Vein endothelial cell (primary cell): ENCODE measurements around the gene PHKG2. TPM values are rescaled to one million over a fixed set of nuclear protein-coding genes. Genes with fewer than 3 reads are reported as not detected.

Experiments
- small RNA-seq: library from RNA; depleted of rRNA; stranded (forward); fragments of <200 nt; gene quantifications from one replicate; pipeline ENCODE3, GENCODE V24; 2012
- total RNA-seq: library from RNA; depleted of rRNA; stranded (reverse); fragments of >200 nt; gene quantifications from 2 replicates; pipeline ENCODE4 v1.2.3, GENCODE V29; 2012

The PHKG2 gene, protein sequence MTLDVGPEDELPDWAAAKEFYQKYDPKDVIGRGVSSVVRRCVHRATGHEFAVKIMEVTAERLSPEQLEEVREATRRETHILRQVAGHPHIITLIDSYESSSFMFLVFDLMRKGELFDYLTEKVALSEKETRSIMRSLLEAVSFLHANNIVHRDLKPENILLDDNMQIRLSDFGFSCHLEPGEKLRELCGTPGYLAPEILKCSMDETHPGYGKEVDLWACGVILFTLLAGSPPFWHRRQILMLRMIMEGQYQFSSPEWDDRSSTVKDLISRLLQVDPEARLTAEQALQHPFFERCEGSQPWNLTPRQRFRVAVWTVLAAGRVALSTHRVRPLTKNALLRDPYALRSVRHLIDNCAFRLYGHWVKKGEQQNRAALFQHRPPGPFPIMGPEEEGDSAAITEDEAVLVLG
- 20.9 and 25.4 TPM in 2 replicates for total RNA-seq

DNA sequence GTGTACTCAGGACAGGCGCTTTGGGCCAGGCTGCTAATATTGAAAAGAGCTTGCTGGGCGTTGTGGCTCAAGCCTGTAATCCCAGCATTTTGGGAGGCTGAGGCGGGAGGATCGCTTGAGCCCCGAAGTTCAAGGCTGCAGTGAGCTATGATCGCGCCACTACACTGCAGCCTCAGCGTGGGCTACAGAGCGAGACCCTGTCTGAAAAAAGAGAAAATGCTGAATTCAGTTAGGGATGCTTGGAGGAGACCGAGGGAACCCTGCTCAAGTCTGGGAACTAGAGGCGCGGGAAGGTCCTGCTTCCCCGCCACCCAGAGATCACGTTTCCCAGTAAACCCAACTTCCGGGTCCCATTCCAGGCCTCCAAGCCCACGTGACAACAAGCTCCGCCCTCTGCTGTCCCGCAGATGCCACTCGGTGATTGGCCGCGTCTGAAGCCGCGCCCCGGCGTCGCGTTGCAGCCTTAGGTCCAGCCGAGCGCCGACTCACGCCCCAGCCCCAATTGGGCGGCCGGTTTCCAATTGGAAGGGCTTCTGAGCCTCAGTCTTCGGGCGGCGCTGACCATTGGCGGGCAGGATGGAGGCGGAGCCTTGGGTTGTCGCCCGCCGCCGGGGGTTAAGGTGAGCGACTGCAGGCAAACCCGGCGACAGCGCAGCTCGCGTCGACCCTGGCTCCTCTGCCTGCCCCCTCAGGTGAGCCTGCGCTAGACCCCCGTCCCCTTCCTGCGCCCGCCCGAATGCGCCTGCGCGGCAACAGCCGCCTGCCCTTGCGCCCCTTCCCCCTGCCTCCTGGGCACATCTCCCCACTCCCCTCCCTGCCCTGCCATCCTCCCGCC is at the start of gene PHKG2:
PHKG2 (plus strand) TSS at position 627 of the 835 bp plus-strand sequence. CDS start 396 bp downstream, outside the sequence.

DNA sequence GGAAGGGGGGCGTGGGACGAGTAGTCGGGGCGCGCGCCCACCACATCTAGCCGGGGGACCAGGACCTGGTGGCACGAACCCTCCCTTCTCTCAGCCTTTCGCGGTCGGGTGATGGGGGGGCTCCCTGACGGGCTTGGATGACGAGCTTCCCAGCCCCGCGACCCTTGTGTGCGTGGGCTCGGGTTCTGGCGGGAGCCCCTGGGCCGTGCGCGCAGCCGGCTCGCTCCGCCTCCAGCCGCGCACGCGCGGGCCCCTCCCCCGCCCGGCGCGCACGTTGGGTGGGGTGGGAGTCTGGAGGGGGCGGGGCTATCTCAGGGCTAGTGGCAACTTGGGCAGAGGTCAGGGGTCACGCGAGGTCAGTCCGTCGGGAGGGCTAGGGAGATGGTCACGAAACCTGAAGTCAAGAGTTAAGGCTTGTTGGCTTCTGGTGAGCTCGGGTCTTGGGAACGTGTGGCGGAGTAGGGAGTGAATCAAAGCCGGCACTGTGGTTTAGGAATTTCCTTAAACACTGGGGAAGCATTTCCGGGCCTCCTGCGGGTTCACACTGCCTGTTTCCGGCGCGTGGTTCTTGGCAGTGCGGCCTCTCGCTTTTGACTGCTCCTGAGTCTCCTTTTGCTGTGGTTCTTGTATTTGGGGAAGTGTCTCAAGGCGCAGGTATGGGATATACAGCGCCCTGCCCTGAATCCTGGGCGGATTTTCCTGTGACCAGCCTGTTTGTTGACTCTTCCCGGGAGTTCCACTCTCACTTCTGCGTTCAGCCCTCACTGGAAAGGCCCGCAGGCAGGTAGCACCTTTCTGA is 49.2 kb upstream of the PHKG2 start, which contains the start of gene SRCAP:
SRCAP (plus strand) TSS at position 356 of the 799 bp plus-strand sequence. CDS start 1,654 bp downstream, outside the sequence.

DNA sequence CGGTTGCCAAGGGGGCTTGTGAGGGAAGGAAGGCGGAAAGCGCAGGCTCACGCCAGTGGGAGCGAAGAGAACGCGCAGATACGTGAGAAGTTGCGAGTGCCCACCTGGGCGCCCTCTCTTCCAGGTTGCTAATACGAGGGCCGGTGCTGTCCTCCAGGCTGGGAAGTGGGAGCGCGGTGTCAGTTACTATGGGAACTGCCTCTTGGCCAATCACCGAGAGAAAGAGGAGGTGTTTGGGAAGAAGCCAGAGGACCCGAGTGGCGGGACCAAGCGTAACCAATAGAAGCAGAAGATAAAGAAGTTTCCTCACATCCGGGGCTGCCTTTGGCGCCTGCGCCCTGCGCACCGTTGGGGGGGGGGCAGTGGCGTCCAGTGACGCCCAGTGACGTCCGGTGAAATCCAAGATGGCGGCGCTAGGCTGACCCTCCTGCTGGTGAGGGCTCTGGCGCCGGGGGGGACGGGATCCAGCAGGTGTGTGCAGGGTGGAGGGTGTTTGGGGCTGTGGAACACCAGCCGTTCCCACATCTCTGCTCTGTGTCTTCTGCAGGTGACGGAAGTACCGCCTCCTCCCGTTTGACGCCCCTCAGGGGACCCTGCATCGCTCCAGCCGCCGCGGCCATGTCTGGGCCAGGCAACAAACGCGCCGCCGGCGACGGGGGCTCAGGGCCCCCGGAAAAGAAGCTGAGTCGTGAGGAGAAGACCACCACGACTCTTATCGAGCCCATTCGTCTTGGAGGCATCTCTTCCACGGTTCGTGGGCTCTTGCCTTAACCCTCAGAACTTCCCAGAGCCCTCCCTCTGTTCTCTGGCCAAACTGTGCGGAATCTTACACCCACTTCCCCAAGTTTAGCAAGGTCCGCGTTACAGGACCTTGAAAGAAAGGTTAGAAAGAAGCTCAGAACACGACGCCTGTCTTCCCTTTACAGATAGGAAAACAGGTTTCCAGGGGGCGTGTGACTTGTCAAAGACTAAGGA is 14.0 kb downstream of the PHKG2 start, which contains the start of the genes CFAP119 and RNF40:
CFAP119 (minus strand) TSS at position 135 of the 975 bp plus-strand sequence. CDS start 314 bp downstream, outside the sequence.
RNF40 (plus strand) TSS at position 395 of the 975 bp plus-strand sequence; CDS start at position 619, 224 bp downstream.

DNA sequence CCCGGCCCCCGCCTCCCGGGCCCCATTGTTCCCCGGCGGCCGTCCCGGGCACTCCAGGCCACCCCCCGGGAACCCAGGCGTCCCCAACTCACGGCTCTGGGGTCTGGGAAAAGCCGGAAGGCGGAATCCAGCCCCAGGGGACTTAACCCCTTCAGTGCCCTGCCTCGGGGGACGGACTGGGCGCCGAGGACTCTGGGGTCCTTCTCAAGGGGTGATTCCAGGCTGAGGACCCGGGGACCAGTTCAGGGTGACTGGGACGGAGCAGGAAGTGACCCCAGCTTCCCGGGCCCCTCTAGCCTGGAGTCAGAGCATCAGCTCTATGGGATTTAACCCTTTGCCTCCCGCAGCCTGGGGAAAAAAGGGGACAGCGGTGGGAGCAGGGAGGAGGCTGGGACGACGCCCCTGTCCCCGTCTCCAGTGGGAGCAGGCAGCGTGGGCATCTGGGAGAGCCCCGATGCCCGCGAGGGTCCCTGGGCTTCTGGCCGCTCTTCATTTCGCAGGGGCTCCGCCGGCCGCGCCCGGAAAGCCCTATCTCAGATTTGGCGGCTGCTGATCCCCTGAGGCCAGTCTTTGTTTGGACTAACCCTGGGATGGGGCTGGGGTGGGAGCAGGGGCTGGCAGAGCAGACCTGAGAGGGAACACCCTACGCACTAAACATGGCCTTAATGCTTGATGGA is 38.8 kb downstream of the PHKG2 start, which contains the start of gene ZNF629:
ZNF629 (minus strand) TSS at position 270 of the 677 bp plus-strand sequence. CDS start 2,723 bp downstream, outside the sequence.

Small RNA genes lying within 50 kb of the gene (small RNA-seq; reads per million reads assigned to genes)
- gene RNU6-1043P (not detected), gene SNORA30 (348 reads per million, percentile 99 among the genes with 10 or more reads in this experiment)

Other genes starting within 250 kb of the PHKG2 start
- gene ZNF768, start 221.9 kb upstream of the PHKG2 start, total RNA-seq, result 25.3 and 32.0 TPM in 2 replicates
- gene ZNF747, start 213.6 kb upstream of the PHKG2 start, total RNA-seq, result 9.5 and 11.7 TPM in 2 replicates
- 10.5 and 10.6 TPM in 2 replicates for gene ZNF764, start 190.1 kb upstream of the PHKG2 start, total RNA-seq
- gene ZNF688, start 176.7 kb upstream of the PHKG2 start, total RNA-seq, result 5.2 and 6.2 TPM in 2 replicates
- 12.7 and 13.0 TPM in 2 replicates for gene ZNF785, start 162.7 kb upstream of the PHKG2 start, total RNA-seq
- gene ZNF689, start 138.0 kb upstream of the PHKG2 start, total RNA-seq, result 7.2 and 7.9 TPM in 2 replicates
- gene PRR14, start 97.5 kb upstream of the PHKG2 start, total RNA-seq, result 11.4 and 15.7 TPM in 2 replicates
- 31.4 and 40.1 TPM in 2 replicates for gene FBRS, start 90.0 kb upstream of the PHKG2 start, total RNA-seq
- 30.4 and 31.7 TPM in 2 replicates for gene SRCAP, start 49.3 kb upstream of the PHKG2 start, total RNA-seq
- 2.0 and 3.5 TPM in 2 replicates for gene CFAP119, start 13.6 kb downstream of the PHKG2 start, total RNA-seq
- 89.9 and 94.1 TPM in 2 replicates for gene RNF40, start 13.9 kb downstream of the PHKG2 start, total RNA-seq
- gene ZNF629, start 38.8 kb downstream of the PHKG2 start, total RNA-seq, result 13.9 and 18.3 TPM in 2 replicates
- 25.7 and 31.0 TPM in 2 replicates for gene BCL7C, start 145.7 kb downstream of the PHKG2 start, total RNA-seq
- 0.19 and 0.65 TPM in 2 replicates for gene CTF1, start 148.2 kb downstream of the PHKG2 start, total RNA-seq
- gene FBXL19, start 175.1 kb downstream of the PHKG2 start, total RNA-seq, result 33.7 and 42.1 TPM in 2 replicates
- 24.2 and 26.8 TPM in 2 replicates for gene ORAI3, start 200.6 kb downstream of the PHKG2 start, total RNA-seq
- gene SETD1A, start 209.3 kb downstream of the PHKG2 start, total RNA-seq, result 5.1 and 16.0 TPM in 2 replicates
- gene HSD3B7, start 236.8 kb downstream of the PHKG2 start, total RNA-seq, result 15.6 and 22.2 TPM in 2 replicates